Prostate gland (tissue), 2 donors: Measurements from ENCODE around the gene AEN. TPM values are rescaled to one million over a fixed set of nuclear protein-coding genes. Genes with fewer than 3 reads are reported as not detected.

Source experiments
- DNase-seq: peaks from one replicate; pipeline ENCODE4 v3.0.0-alpha.2; 2019; ENCODE audit warnings: low spot score
- H3K27ac ChIP-seq, 2 donors: fragments of 200-600 bp; sonication (generic); 2 replicates each; pipeline ENCODE4 v1.5.1; 2017 to 2019
- H3K27me3 ChIP-seq: fragments of 200-600 bp; sonication (generic); replicated peaks from 2 replicates; pipeline ENCODE4 v1.5.1; 2019; ENCODE audit not compliant: insufficient read depth
- H3K36me3 ChIP-seq, 2 donors: fragments of 200-600 bp; sonication (generic); 1 replicate in 1 of 2; 2 replicates in 1 of 2; pipeline versions ENCODE4 v1.5.1 to v1.8.1; 2017 to 2019
- H3K4me1 ChIP-seq: fragments of 200-600 bp; sonication (generic); replicated peaks from 2 replicates; pipeline ENCODE4 v1.5.1; 2019
- H3K4me3 ChIP-seq, 2 donors: fragments of 200-600 bp; sonication (generic); 2 replicates each; pipeline ENCODE4 v1.5.1; 2017 to 2019
- H3K9me3 ChIP-seq: fragments of 200-600 bp; sonication (generic); 2 replicates; pipeline ENCODE4 v1.5.1; 2017
- POLR2A ChIP-seq: fragments of 450-650 bp; IDR thresholded peaks from one replicate; pipeline ENCODE4 v1.6.1; 2016; ENCODE audit warnings: antibody characterized with exemption, mild to moderate bottlenecking
- POLR2AphosphoS5 ChIP-seq: sonication (generic); formaldehyde crosslinking; IDR thresholded peaks from one replicate; pipeline ENCODE4 v1.6.1; 2017; ENCODE audit warnings: antibody characterized with exemption
- WGBS: methylation state at CpG from one replicate; pipeline ENCODE4 v1.1.5; 2018; 5-methylcytosine and 5-hydroxymethylcytosine counted together
- intact Hi-C: fragments of 100-400 bp; cut with DNase I; formaldehyde crosslinking; loops from one replicate; pipeline ENCODE4 v1.14.2; 2022
- microRNA counts, 2 donors: library from miRNA; unstranded; fragments of <30 nt; microRNA quantifications; one replicate each; lab custom pipeline; 2016 to 2017
- microRNA-seq: library from miRNA; unstranded; fragments of <30 nt; microRNA quantifications from one replicate; pipeline ENCODE4, GENCODE V29; 2016
- small RNA-seq, 2 donors: library from RNA; depleted of rRNA; stranded (forward); fragments of <200 nt; gene quantifications; one replicate each; pipeline ENCODE3, GENCODE V24; 2016
- total RNA-seq, 2 donors: library from RNA; depleted of rRNA; stranded (reverse); fragments of >200 nt; gene quantifications; one replicate each; pipeline ENCODE4 v1.1.0, GENCODE V29; 2016
- TF ChIP-seq, protein P1 (sequence below), 4 experiments: fragments of 200-600 bp in 2 of 4; fragments of 450-650 bp in 2 of 4; sonication (generic) in 2 of 4; IDR thresholded peaks; 1 replicate in 3 of 4; 2 replicates in 1 of 4; pipeline ENCODE4 v1.5.1; 2016 to 2019; ENCODE audit warnings: antibody characterized with exemption in 4 of 4, mild to moderate bottlenecking in 2 of 4, moderate library complexity in 2 of 4

AEN gene
- total RNA-seq, 2 donors from 2014 or later = 20.4 to 30.4 TPM

GRCh38 chr15:88680241-88681001 is 59.3 kb downstream of the AEN start:
- Histone ChIP-seq H3K4me1 (no peaks in the 10 kb centered on the region), H3K36me3 (no peaks in the 10 kb centered on the region), H3K4me3 (no peak overlapping the region), H3K9me3 (no peaks in the 10 kb centered on the region), H3K27ac (no peak overlapping the region), H3K27me3 (no peaks in the 10 kb centered on the region)
- 90% methylated on average over 13 of the region's 13 CpGs for WGBS
- intact Hi-C loops = no loop called here
- TF ChIP-seq POLR2A = no peak
- TF ChIP-seq, protein P1, sequence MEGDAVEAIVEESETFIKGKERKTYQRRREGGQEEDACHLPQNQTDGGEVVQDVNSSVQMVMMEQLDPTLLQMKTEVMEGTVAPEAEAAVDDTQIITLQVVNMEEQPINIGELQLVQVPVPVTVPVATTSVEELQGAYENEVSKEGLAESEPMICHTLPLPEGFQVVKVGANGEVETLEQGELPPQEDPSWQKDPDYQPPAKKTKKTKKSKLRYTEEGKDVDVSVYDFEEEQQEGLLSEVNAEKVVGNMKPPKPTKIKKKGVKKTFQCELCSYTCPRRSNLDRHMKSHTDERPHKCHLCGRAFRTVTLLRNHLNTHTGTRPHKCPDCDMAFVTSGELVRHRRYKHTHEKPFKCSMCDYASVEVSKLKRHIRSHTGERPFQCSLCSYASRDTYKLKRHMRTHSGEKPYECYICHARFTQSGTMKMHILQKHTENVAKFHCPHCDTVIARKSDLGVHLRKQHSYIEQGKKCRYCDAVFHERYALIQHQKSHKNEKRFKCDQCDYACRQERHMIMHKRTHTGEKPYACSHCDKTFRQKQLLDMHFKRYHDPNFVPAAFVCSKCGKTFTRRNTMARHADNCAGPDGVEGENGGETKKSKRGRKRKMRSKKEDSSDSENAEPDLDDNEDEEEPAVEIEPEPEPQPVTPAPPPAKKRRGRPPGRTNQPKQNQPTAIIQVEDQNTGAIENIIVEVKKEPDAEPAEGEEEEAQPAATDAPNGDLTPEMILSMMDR (IDR thresholded peaks at IDR 0.05) = no peak
- no peak for TF ChIP-seq POLR2AphosphoS5
- DNase-seq = no peak

GRCh38 chr15:88681610-88682221 is 60.6 kb downstream of the AEN start:
- intact Hi-C loops = no loop called here
- no peaks in the 10 kb centered on the region for H3K4me1 ChIP-seq
- no peaks in the 10 kb centered on the region for H3K27me3 ChIP-seq
- no peaks in the 10 kb centered on the region for H3K9me3 ChIP-seq
- no peak for DNase-seq
- TF ChIP-seq POLR2AphosphoS5 (no peak), POLR2A (no peak)
- TF ChIP-seq, protein P1 (IDR thresholded peaks at IDR 0.05) = no peak
- H3K27ac ChIP-seq = no peak overlapping the region
- no peak overlapping the region for H3K4me3 ChIP-seq
- H3K36me3 ChIP-seq = no peaks in the 10 kb centered on the region
- WGBS = 52% methylated on average over 10 of the region's 13 CpGs

MicroRNAs encoded within 50 kb of the gene (microRNA counts, 767-probe panel; counts per million panel counts)
- microRNA hsa-miR-1179 (lab: Ali Mortazavi, UCI) (2,063 to 2,156 counts per million in 2 donors), microRNA hsa-miR-7-5p (lab: Ali Mortazavi, UCI) (2,436 to 2,763 counts per million in 2 donors)

Small RNA genes within 50 kb of the gene (microRNA-seq; reads per million reads assigned to microRNA genes)
- gene MIR1179 (1.2 reads per million, percentile 12 among the genes with 10 or more reads in this experiment), gene MIR3529 (not detected), gene MIR7-2 (not detected)

Small RNA genes within 50 kb of the gene (small RNA-seq; reads per million reads assigned to genes)
- gene MIR1179 (0 to 0.20 reads per million in 2 donors), gene MIR7-2 (0 to 0.09 reads per million in 2 donors)

Other genes starting within 250 kb of the AEN start
- gene MRPL46, start 154.0 kb upstream of the AEN start, total RNA-seq = 10 to 100 TPM; 20.4 to 32.0 TPM
- gene MRPS11, start 153.6 kb upstream of the AEN start, total RNA-seq = 10 to 100 TPM; 35.7 to 36.4 TPM
- gene DET1, start 74.7 kb upstream of the AEN start, total RNA-seq = 10 to 100 TPM in 1 of 2 donors, 1 to 10 TPM in 1; 6.9 to 11.5 TPM
- gene ISG20, start 17.7 kb downstream of the AEN start, total RNA-seq = 10 to 100 TPM in 1 of 2 donors, 1 to 10 TPM in 1; 6.9 to 16.3 TPM
- 1 to 10 TPM in 1 of 2 donors, under 1 TPM in 1; 0.14 to 4.7 TPM for gene ACAN, start 182.1 kb downstream of the AEN start, total RNA-seq